OCI-LY1 (cell line): Measurements from ENCODE around the gene STMND1.

ENCODE experiments used
- CTCF ChIP-seq: fragments of 200-600 bp; sonication (generic), shearing (Covaris generic); IDR thresholded peaks from 2 replicates; pipeline ENCODE4 v1.5.1; 2017; ENCODE audit warnings: mild to moderate bottlenecking, antibody characterized with exemption, low read length, moderate library complexity, mixed read lengths
- EZH2 ChIP-seq: fragments of 200-600 bp; sonication (generic), shearing (Covaris generic); IDR thresholded peaks from 2 replicates; pipeline ENCODE4 v1.8.0; 2017; ENCODE audit warnings: borderline replicate concordance, mixed run types, mild to moderate bottlenecking, antibody characterized with exemption, low read length, moderate library complexity, mixed read lengths

GRCh38 chr6:17061097-17061496 lies 40.8 kb upstream of the STMND1 start:
- TF ChIP-seq CTCF: no peak
- TF ChIP-seq EZH2: no peak
